ENCODE measurements around the gene STX11.

STX11 gene

DNA sequence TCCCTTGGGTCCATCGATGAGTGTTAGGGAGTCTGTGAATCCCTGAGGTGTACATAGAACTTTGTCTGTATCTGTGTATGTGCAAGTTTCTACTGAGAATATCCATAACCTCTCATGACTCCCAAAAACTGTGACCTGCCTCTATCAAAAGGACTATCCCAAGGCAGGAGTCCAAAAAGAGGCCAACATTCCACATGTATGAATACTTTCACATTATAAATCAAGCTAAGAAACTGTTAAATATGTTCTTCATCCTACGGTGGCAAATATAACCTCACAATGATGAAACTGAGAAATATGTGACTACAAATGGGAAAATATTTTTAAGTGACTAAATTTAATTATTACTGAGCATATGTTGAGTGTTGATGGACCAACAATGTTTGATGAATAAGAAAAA lies 16.1 kb upstream of the STX11 start:
- no peak overlapping the region for H2BK5ac ChIP-seq (ENCODE audit: low read depth, low read length, poor library complexity)
- no peak overlapping the region for H3K4me2 ChIP-seq (ENCODE audit: low read length)
- no peak overlapping the region for H3K23ac ChIP-seq (ENCODE audit: low read length)
- no peak overlapping the region for H4K91ac ChIP-seq (ENCODE audit: low read depth, low read length)
- WGBS (ENCODE audit: extremely low coverage, insufficient coverage, insufficient read length): no CpG with 5 or more reads among the region's 2 CpGs
- no peak overlapping the region for H4K8ac ChIP-seq (ENCODE audit: low read depth, low read length)
- no peaks in the 10 kb centered on the region for H3K79me1 ChIP-seq (ENCODE audit: low read length)
- H3K79me2 ChIP-seq (ENCODE audit: control insufficient read depth, insufficient read depth, low read length, poor library complexity): no peaks in the 10 kb centered on the region
- H2BK120ac ChIP-seq (ENCODE audit: insufficient read depth, low read length, poor library complexity): no peak overlapping the region
- H3K4ac ChIP-seq (ENCODE audit: low read depth, low read length): no peak overlapping the region
- H3K18ac ChIP-seq (ENCODE audit: low read length): no peak overlapping the region
- no peak overlapping the region for H3K27ac ChIP-seq (ENCODE audit: low read depth, low read length)
- H3K9ac ChIP-seq (ENCODE audit: low read length): no peak overlapping the region
- H3K4me1 ChIP-seq (ENCODE audit: control insufficient read depth in 1 of 2, insufficient read depth in 2 of 2, low read length in 2 of 2): no peaks in the 10 kb centered on the region
- H3K27me3 ChIP-seq (ENCODE audit: insufficient read depth, low read length): no peaks in the 10 kb centered on the region
- H2AK5ac ChIP-seq (ENCODE audit: low read length): no peak overlapping the region
- no peak for DNase-seq
- no peak overlapping the region for H3K4me3 ChIP-seq (ENCODE audit: low read depth, low read length)
- no peaks in the 10 kb centered on the region for H3K9me3 ChIP-seq (ENCODE audit: insufficient read depth, low read depth, low read length)
- H2BK12ac ChIP-seq (ENCODE audit: low read length): no peak overlapping the region
- H4K12ac ChIP-seq (ENCODE audit: low read depth, low read length): no peak overlapping the region
- no peak overlapping the region for H2AFZ ChIP-seq (ENCODE audit: insufficient read depth, low read length, poor library complexity)
- no peaks in the 10 kb centered on the region for H3K36me3 ChIP-seq (ENCODE audit: control insufficient read depth in 1 of 2, insufficient read depth in 2 of 2, low read length in 2 of 2)
- no peak overlapping the region for H3K14ac ChIP-seq (ENCODE audit: low read length)

- Histone ChIP-seq H3K4me3 (ENCODE audit: low read depth, low read length) (no peak overlapping the region), H4K91ac (ENCODE audit: low read depth, low read length) (no peak overlapping the region), H2AFZ (ENCODE audit: insufficient read depth, low read length, poor library complexity) (no peak overlapping the region), H3K4ac (ENCODE audit: low read depth, low read length) (no peak overlapping the region), H3K23ac (ENCODE audit: low read length) (no peak overlapping the region), H3K27me3 (ENCODE audit: insufficient read depth, low read length) (no peaks in the 10 kb centered on the region), H4K12ac (ENCODE audit: low read depth, low read length) (no peak overlapping the region), H4K8ac (ENCODE audit: low read depth, low read length) (no peak overlapping the region), H2BK5ac (ENCODE audit: low read depth, low read length, poor library complexity) (no peak overlapping the region), H3K4me2 (ENCODE audit: low read length) (no peak overlapping the region), H3K36me3 (ENCODE audit: control insufficient read depth in 1 of 2, insufficient read depth in 2 of 2, low read length in 2 of 2) (no peaks in the 10 kb centered on the region), H3K14ac (ENCODE audit: low read length) (no peak overlapping the region), H3K4me1 (ENCODE audit: control insufficient read depth in 1 of 2, insufficient read depth in 2 of 2, low read length in 2 of 2) (no peaks in the 10 kb centered on the region), H3K9ac (ENCODE audit: low read length) (no peak overlapping the region), H2AK5ac (ENCODE audit: low read length) (no peak overlapping the region), H3K79me2 (ENCODE audit: control insufficient read depth, insufficient read depth, low read length, poor library complexity) (no peaks in the 10 kb centered on the region), H3K79me1 (ENCODE audit: low read length) (no peaks in the 10 kb centered on the region), H2BK12ac (ENCODE audit: low read length) (no peak overlapping the region), H3K9me3 (ENCODE audit: insufficient read depth, low read depth, low read length) (no peaks in the 10 kb centered on the region), H3K27ac (ENCODE audit: low read depth, low read length) (no peak overlapping the region), H2BK120ac (ENCODE audit: insufficient read depth, low read length, poor library complexity) (no peak overlapping the region), H3K18ac (ENCODE audit: low read length) (no peak overlapping the region)
- WGBS (ENCODE audit: extremely low coverage, insufficient coverage, insufficient read length): no CpG with 5 or more reads among the region's 2 CpGs
- DNase-seq: no peak
These were observed 15.6 kb upstream of the STX11 start for GRCh38 chr6:144134737-144135136.

DNA sequence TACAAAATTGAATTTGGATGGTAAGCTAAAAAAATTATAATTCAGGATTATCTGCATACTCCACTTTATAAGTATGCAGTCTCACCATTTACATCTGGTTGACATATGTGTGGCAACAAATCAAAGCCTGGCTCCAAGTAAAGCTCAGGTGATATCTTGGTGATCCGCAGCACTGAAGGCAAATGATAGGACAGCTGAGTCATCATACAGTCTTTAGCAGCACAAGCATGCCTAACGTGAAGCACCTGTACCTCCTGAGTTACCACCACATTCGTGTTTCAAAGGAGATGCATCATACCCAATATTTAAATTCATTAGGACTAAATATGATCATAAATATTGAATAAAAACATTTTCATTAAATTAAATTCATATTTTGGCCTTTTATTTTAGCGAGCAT lies 11.8 kb upstream of the STX11 start:
- Histone ChIP-seq H3K36me3 (ENCODE audit: control insufficient read depth in 1 of 2, insufficient read depth in 2 of 2, low read length in 2 of 2) (no peaks in the 10 kb centered on the region), H3K4me2 (ENCODE audit: low read length) (no peak overlapping the region), H2BK120ac (ENCODE audit: insufficient read depth, low read length, poor library complexity) (no peak overlapping the region), H3K79me1 (ENCODE audit: low read length) (no peaks in the 10 kb centered on the region), H3K79me2 (ENCODE audit: control insufficient read depth, insufficient read depth, low read length, poor library complexity) (no peaks in the 10 kb centered on the region), H3K18ac (ENCODE audit: low read length) (no peak overlapping the region), H2BK12ac (ENCODE audit: low read length) (no peak overlapping the region), H3K23ac (ENCODE audit: low read length) (peak overlapping the region; percentile 13), H4K8ac (ENCODE audit: low read depth, low read length) (no peak overlapping the region), H3K27me3 (ENCODE audit: insufficient read depth, low read length) (no peaks in the 10 kb centered on the region), H3K4me1 (ENCODE audit: control insufficient read depth in 1 of 2, insufficient read depth in 2 of 2, low read length in 2 of 2) (no peaks in the 10 kb centered on the region), H2AK5ac (ENCODE audit: low read length) (no peak overlapping the region), H4K91ac (ENCODE audit: low read depth, low read length) (no peak overlapping the region), H2BK5ac (ENCODE audit: low read depth, low read length, poor library complexity) (no peak overlapping the region), H3K4ac (ENCODE audit: low read depth, low read length) (no peak overlapping the region), H3K4me3 (ENCODE audit: low read depth, low read length) (no peak overlapping the region), H3K9ac (ENCODE audit: low read length) (no peak overlapping the region), H3K9me3 (ENCODE audit: insufficient read depth, low read depth, low read length) (no peaks in the 10 kb centered on the region), H3K27ac (ENCODE audit: low read depth, low read length) (no peak overlapping the region), H2AFZ (ENCODE audit: insufficient read depth, low read length, poor library complexity) (no peak overlapping the region), H4K12ac (ENCODE audit: low read depth, low read length) (no peak overlapping the region), H3K14ac (ENCODE audit: low read length) (no peak overlapping the region)
- no CpG with 5 or more reads among the region's 4 CpGs for WGBS (ENCODE audit: extremely low coverage, insufficient coverage, insufficient read length)
- no peak for DNase-seq

DNA sequence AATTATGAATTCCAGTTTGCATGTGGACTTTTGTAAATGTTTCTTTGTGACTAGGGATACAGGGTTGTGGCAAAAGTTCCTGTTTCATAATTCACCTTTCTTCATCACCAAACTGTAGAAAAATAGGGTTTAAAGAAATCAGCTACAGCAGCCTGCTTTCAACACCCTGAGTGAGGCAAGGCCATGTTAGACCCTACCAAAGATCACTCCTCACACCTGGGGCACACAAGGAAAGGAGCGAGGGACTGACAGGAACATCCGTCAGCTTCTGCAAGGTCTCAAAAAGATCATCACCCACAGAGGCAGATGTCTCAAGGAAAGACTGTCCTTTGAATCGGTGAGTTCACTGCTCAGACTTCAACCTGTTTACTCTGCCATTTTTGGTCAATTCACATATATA lies 10.5 kb upstream of the STX11 start:
- Histone ChIP-seq H4K8ac (ENCODE audit: low read depth, low read length) (no peak overlapping the region), H3K4me1 (ENCODE audit: control insufficient read depth in 1 of 2, insufficient read depth in 2 of 2, low read length in 2 of 2) (no peaks in the 10 kb centered on the region), H3K9ac (ENCODE audit: low read length) (no peak overlapping the region), H3K79me2 (ENCODE audit: control insufficient read depth, insufficient read depth, low read length, poor library complexity) (no peaks in the 10 kb centered on the region), H2BK120ac (ENCODE audit: insufficient read depth, low read length, poor library complexity) (no peak overlapping the region), H3K79me1 (ENCODE audit: low read length) (no peaks in the 10 kb centered on the region), H4K91ac (ENCODE audit: low read depth, low read length) (no peak overlapping the region), H3K23ac (ENCODE audit: low read length) (no peak overlapping the region), H3K4me2 (ENCODE audit: low read length) (no peak overlapping the region), H2AFZ (ENCODE audit: insufficient read depth, low read length, poor library complexity) (no peak overlapping the region), H3K4me3 (ENCODE audit: low read depth, low read length) (no peak overlapping the region), H3K27me3 (ENCODE audit: insufficient read depth, low read length) (no peaks in the 10 kb centered on the region), H3K18ac (ENCODE audit: low read length) (no peak overlapping the region), H2BK12ac (ENCODE audit: low read length) (no peak overlapping the region), H3K27ac (ENCODE audit: low read depth, low read length) (no peak overlapping the region), H3K36me3 (ENCODE audit: control insufficient read depth in 1 of 2, insufficient read depth in 2 of 2, low read length in 2 of 2) (no peaks in the 10 kb centered on the region), H2AK5ac (ENCODE audit: low read length) (no peak overlapping the region), H2BK5ac (ENCODE audit: low read depth, low read length, poor library complexity) (no peak overlapping the region), H3K9me3 (ENCODE audit: insufficient read depth, low read depth, low read length) (no peaks in the 10 kb centered on the region), H3K14ac (ENCODE audit: low read length) (no peak overlapping the region), H4K12ac (ENCODE audit: low read depth, low read length) (no peak overlapping the region), H3K4ac (ENCODE audit: low read depth, low read length) (no peak overlapping the region)
- no CpG with 5 or more reads among the region's 3 CpGs for WGBS (ENCODE audit: extremely low coverage, insufficient coverage, insufficient read length)
- DNase-seq: no peak
